HG02642 (cell line): Measurements from ENCODE around the gene DOK6.

ENCODE experiments used
- ATAC-seq: cut with Tn5 transposase; IDR thresholded peaks from one replicate; pipeline ENCODE4 v1.9.1; 2021; ENCODE audit warnings: mild to moderate bottlenecking; ENCODE audit not compliant: unreplicated experiment, poor library complexity

DOK6 gene

GRCh38 chr18:69725855-69726508 is 325.3 kb downstream of the DOK6 start:
- ATAC-seq, result no peak

GRCh38 chr18:69727912-69728572 is 327.4 kb downstream of the DOK6 start:
- no peak for ATAC-seq

DNA sequence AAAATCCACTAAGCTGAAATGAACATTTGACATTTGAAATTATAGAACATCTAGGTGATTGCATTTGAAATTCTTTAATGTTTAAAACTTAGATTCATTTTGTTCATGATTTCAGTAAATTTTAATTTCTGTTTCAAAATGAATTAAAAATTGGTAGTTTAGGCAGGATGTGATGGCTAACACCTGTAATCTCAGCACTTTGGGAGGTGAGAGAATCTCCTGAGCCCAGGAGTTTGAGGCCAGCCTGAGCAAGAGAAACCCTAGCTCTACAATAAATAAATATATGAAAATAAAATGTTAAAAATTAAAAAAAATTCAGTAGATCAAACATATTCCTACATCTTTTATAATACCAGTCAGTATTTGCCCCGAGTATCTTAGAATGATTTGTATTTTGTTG is 330.0 kb downstream of the DOK6 start:
- ATAC-seq, result no peak

DNA sequence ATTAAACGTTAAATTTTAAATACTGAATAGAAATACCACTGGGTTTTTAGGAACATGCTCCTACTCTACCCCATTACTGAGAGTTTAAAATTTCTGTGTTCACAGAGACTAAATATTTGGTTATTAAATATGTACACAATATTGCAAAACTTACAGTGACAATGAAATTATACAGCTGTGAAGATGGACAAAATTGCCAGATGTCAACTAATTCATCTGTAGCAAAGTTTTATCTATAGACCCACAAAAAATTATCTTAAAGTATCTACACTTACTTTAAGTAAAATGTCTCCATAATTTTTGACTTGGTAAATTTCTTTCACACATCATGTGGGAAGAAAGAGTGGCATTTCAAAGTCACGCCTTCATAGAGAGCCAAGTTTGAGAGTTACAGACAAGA is 333.8 kb downstream of the DOK6 start:
- no peak for ATAC-seq

DNA sequence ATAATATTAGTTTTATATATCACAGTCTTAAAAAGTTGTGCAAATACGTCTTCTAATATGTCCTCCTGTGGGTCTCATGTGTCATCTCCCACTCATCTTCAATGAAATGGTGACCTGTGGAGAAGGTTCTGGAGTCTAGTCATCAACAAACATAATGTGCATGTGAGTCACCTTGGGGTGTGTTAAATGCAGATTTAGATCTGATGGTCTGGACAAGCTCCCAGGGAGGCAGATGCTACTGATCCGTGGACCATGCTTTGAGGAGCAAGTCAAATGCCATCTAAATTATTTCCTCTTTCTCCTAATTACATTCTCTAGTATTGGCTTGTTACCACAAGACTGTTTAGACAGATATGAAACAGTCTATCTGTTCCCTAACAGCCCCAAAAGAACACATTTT is 336.0 kb downstream of the DOK6 start:
- no peak for ATAC-seq

DNA sequence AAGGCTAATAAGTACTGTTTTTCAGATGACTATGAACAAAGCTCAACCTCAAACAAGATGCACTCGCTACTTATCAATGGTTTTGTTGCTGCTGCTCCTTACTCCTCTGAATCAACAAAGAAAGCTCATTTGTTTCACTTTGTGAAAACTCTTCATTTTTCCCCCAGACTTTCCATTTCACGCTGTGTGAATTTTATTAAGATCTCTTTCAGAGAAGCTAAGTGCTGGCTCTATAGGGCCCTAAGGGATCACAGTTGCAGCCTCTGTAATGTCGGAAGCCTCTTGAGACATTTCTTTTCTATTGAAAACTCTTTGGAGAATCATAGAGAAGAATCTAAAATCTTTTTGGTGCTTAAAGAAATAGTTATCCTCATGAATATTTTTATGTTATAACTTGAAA is 337.2 kb downstream of the DOK6 start:
- no peak for ATAC-seq

GRCh38 chr18:69747388-69747787 is 346.7 kb downstream of the DOK6 start:
- no peak for ATAC-seq

- ATAC-seq, result no peak
These were observed 352.2 kb downstream of the DOK6 start for GRCh38 chr18:69752737-69753380.

- no peak for ATAC-seq
These were observed 353.4 kb downstream of the DOK6 start for GRCh38 chr18:69754108-69754507.

DNA sequence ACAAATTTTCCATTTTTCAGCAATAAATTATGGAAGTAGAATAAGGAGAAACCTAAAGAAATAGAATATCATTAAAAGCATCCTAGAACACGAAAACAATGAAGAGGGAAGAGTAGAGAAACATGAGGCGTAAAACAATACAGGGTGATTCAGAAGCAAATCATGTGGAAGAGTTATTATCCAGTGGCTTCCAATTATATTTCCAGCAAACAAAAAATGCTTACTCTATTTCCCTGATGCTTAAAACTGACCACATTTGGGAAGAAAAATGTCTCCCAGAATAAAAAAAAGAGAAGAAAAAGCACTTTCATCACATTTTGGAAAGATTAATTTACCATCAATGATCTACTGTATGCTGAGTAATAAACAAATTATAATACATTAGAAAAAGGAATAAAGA is 354.4 kb downstream of the DOK6 start:
- no peak for ATAC-seq

GRCh38 chr18:69755856-69756496 is 355.3 kb downstream of the DOK6 start:
- no peak for ATAC-seq

DNA sequence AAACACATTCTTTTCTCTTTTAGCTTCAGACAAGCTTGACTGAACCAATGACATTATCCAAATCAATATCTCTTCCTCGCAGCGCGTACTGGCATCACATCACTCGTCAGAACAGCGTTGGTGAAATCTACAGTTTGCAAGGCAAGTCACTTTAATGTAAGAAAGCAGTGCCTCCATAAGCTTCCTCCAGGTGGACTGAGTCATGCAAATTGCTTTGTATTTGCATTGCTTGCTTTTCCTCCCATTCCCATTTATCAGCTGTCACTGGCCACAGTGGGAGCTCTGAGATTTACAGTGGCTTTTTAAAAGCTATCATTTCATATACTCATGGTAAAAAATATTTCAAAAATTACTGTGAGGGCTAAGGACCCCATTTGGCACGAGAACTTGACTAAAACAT is 357.0 kb downstream of the DOK6 start:
- no peak for ATAC-seq

DNA sequence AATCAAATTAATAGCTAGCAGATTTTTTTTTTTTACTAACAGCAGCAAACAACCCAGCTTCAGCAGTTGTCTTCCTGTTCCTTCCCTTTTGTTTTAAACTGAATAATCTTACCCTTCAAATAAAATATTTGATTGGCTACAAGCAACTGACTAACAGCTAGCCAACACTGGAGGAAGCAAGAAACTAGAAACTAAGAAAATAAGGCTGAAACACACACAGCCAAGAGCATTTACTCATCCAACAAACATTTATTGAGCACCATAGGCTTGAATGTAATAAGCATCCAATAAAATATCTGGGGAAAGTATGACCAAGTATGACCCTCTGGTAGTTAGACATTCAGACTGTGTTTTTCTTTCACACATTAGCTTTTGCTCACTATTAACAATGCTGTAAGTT is 357.8 kb downstream of the DOK6 start:
- no peak for ATAC-seq

DNA sequence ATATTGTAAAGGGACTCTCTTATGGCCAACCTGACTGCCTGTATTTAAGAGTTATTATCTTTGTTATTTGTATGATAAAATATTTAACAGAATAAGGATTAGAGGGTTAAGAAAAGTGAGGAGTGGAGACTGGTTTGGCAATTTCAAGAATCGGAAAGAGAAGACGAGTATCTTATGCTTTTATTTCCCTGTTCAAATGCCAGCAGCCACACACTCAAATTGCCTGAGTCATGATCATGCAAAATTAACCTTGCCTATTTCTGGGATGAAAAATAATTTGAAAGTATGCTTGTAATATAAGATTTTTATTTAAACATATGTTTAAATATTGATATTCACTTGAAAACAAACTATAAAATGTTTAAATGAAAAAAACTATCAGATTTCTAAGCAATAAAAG is 358.4 kb downstream of the DOK6 start:
- no peak for ATAC-seq

GRCh38 chr18:69763002-69763401 is 362.3 kb downstream of the DOK6 start:
- ATAC-seq, result no peak

- no peak for ATAC-seq
These were observed 363.1 kb downstream of the DOK6 start for GRCh38 chr18:69763821-69764220.

DNA sequence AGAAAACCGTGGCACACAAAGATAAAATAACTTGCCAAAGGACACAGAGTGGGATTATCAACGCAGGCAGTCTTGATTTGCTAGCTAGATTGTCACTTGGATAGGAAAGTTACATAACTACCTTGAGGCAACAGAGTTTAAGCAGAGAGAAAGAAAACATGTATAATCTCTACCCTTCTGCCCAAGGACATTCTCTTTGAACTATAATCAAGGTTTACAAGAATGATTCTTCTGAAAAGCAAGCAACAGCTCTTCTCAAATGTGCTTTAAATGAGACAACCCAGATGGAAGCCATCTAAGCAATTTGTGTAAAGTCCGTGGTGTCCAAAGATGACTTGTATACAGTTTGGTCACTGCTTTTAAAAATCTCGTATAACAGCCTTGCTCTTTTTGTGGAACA is 369.6 kb downstream of the DOK6 start:
- no peak for ATAC-seq

- ATAC-seq, result no peak
These were observed 374.1 kb downstream of the DOK6 start for GRCh38 chr18:69774831-69775230.

GRCh38 chr18:69777248-69777647 is 376.6 kb downstream of the DOK6 start:
- ATAC-seq, result no peak

GRCh38 chr18:69778680-69779079 is 378.0 kb downstream of the DOK6 start:
- ATAC-seq, result no peak

DNA sequence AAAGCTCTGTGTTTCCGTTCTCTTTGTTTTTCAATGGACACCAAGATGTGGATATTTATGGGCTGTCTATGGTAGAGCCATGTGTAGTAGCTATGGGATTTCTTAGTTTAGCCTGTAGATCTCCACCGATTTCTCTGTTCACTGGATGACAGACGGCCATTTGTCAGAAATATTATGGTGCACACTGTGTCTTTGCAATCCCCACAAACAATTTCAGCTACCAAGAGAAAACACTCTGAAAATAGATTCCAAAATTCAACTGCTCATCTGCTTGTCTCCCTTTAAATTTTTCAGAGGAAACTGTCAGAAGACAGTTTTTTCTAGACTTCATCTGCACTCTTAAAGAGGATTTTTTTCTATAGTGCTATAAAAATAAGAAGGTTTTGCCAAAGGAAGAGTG is 380.2 kb downstream of the DOK6 start:
- no peak for ATAC-seq
